ENCODE measurements around the gene SRA1. TPM values are rescaled to one million over a fixed set of nuclear protein-coding genes. Genes with fewer than 3 reads are reported as not detected.

Gene SRA1
- total RNA-seq, 1 experiment from 2014 or later, result 52.0 TPM

DNA sequence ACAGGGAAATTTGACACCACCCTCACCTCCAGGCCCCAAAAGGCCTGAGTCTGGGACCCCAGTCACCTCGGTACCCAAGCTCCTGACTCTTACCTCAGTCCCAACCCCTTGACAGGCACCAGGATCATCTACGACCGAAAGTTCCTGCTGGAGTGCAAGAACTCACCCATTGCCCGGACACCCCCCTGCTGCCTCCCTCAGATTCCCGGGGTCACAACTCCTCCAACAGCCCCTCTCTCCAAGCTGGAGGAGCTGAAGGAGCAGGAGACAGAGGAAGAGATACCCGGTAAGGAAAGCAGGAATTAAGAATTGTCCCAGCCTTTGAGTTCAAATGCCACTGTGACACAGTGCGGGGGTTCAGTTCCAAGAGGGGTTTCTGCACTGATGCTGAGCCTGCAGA is 8.5 kb downstream of the SRA1 start:
- intact Hi-C loops (cut with micrococcal nuclease; ENCODE audit: unreplicated experiment), result no loop called here
- ChIA-PET CTCF (no interaction called here), POLR2A (interaction anchor here (1.1 kb wide), 1 partner anchor 8 kb away, joined by 6 read pairs; no protein-coding TSS in a partner anchor)
- peak overlapping the region; percentile 76 for H3K27ac ChIP-seq (ENCODE audit: low read length)
- no peaks in the 10 kb centered on the region for H3K9me3 ChIP-seq (ENCODE audit: control insufficient read depth, insufficient read depth, low read depth, low read length)
- in situ Hi-C loops (cut with HindIII; ENCODE audit: low pct_unique_long_range_greater_than_20kb, low sequenced_read_pairs), result no loop called here
- DNase-seq (ENCODE audit: low read depth, low spot score) (no peak), ATAC-seq (no peak)
- BruUV-seq (replicated peaks), result no TSS peak
- TF ChIP-seq, protein P1, sequence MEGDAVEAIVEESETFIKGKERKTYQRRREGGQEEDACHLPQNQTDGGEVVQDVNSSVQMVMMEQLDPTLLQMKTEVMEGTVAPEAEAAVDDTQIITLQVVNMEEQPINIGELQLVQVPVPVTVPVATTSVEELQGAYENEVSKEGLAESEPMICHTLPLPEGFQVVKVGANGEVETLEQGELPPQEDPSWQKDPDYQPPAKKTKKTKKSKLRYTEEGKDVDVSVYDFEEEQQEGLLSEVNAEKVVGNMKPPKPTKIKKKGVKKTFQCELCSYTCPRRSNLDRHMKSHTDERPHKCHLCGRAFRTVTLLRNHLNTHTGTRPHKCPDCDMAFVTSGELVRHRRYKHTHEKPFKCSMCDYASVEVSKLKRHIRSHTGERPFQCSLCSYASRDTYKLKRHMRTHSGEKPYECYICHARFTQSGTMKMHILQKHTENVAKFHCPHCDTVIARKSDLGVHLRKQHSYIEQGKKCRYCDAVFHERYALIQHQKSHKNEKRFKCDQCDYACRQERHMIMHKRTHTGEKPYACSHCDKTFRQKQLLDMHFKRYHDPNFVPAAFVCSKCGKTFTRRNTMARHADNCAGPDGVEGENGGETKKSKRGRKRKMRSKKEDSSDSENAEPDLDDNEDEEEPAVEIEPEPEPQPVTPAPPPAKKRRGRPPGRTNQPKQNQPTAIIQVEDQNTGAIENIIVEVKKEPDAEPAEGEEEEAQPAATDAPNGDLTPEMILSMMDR (IDR thresholded peaks at IDR 0.05), result no peak
- TF ChIP-seq, protein P2, sequence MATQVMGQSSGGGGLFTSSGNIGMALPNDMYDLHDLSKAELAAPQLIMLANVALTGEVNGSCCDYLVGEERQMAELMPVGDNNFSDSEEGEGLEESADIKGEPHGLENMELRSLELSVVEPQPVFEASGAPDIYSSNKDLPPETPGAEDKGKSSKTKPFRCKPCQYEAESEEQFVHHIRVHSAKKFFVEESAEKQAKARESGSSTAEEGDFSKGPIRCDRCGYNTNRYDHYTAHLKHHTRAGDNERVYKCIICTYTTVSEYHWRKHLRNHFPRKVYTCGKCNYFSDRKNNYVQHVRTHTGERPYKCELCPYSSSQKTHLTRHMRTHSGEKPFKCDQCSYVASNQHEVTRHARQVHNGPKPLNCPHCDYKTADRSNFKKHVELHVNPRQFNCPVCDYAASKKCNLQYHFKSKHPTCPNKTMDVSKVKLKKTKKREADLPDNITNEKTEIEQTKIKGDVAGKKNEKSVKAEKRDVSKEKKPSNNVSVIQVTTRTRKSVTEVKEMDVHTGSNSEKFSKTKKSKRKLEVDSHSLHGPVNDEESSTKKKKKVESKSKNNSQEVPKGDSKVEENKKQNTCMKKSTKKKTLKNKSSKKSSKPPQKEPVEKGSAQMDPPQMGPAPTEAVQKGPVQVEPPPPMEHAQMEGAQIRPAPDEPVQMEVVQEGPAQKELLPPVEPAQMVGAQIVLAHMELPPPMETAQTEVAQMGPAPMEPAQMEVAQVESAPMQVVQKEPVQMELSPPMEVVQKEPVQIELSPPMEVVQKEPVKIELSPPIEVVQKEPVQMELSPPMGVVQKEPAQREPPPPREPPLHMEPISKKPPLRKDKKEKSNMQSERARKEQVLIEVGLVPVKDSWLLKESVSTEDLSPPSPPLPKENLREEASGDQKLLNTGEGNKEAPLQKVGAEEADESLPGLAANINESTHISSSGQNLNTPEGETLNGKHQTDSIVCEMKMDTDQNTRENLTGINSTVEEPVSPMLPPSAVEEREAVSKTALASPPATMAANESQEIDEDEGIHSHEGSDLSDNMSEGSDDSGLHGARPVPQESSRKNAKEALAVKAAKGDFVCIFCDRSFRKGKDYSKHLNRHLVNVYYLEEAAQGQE (IDR thresholded peaks at IDR 0.05; ENCODE audit: insufficient read depth in 1 of 2, low read depth in 2 of 2, low read length in 1 of 2), result no peak
- TF ChIP-seq POLR2AphosphoS5 (IDR thresholded peaks at IDR 0.05; ENCODE audit: low read depth, low read length) (no peak; the same call in 1 of the 2 replicates), TCF7L2 (IDR thresholded peaks at IDR 0.05; ENCODE audit: low read depth, low read length) (no peak), SIN3A (IDR thresholded peaks at IDR 0.05; ENCODE audit: borderline replicate concordance, insufficient read depth, low read depth, low read length) (no peak)
- peaks cover 34% of the 10 kb centered on the region for H3K4me1 ChIP-seq (ENCODE audit: control insufficient read depth, insufficient read depth, low read length)
- H3K36me3 ChIP-seq (ENCODE audit: control insufficient read depth, insufficient read depth, low read length), result peaks cover 10% of the 10 kb centered on the region; the same call in 1 of the 2 replicates
- H3K27me3 ChIP-seq (ENCODE audit: control insufficient read depth, insufficient read depth, low read length), result no peaks in the 10 kb centered on the region
- H3K4me3 ChIP-seq (ENCODE audit: low read depth in 2 of 2, low read length in 2 of 2), result no peak overlapping the region; a peak in 1 of 4 replicates

DNA sequence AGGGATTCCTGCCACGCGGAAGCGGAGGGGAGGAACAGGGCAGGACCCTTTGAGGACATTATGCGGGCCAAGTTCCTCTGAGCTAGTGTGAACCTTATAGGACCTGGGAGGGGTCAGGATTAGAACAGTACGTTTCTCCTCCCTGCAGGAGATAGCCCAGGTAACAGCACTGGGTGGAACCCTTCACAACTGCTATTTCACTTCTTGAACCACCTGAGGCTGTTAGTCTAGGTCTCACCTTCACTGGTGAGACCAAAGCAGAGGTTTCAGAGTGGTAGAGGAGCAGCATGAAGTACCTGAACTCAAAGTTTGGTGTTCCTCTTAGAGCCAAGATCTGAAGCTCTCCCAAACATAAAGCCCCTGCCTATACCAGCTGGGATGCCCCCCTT is 9.0 kb downstream of the SRA1 start:
- in situ Hi-C loops (cut with HindIII; ENCODE audit: low pct_unique_long_range_greater_than_20kb, low sequenced_read_pairs) (no loop called here), intact Hi-C loops (cut with micrococcal nuclease; ENCODE audit: unreplicated experiment) (no loop called here)
- Histone ChIP-seq H3K36me3 (ENCODE audit: control insufficient read depth, insufficient read depth, low read length) (peaks cover 10% of the 10 kb centered on the region; the same call in 1 of the 2 replicates), H3K27me3 (ENCODE audit: control insufficient read depth, insufficient read depth, low read length) (no peaks in the 10 kb centered on the region), H3K27ac (ENCODE audit: low read length) (peak overlapping the region; percentile 76), H3K9me3 (ENCODE audit: control insufficient read depth, insufficient read depth, low read depth, low read length) (no peaks in the 10 kb centered on the region), H3K4me3 (ENCODE audit: low read depth in 2 of 2, low read length in 2 of 2) (peak overlapping the region; percentile 25 to 53), H3K4me1 (ENCODE audit: control insufficient read depth, insufficient read depth, low read length) (peaks cover 34% of the 10 kb centered on the region)
- CTCF ChIA-PET, result no interaction called here
- TF ChIP-seq SIN3A (IDR thresholded peaks at IDR 0.05; ENCODE audit: borderline replicate concordance, insufficient read depth, low read depth, low read length) (no peak), POLR2AphosphoS5 (IDR thresholded peaks at IDR 0.05; ENCODE audit: low read depth, low read length) (no peak), TCF7L2 (IDR thresholded peaks at IDR 0.05; ENCODE audit: low read depth, low read length) (no peak)
- TF ChIP-seq, protein P1 (IDR thresholded peaks at IDR 0.05), result no peak
- TF ChIP-seq, protein P2 (IDR thresholded peaks at IDR 0.05; ENCODE audit: insufficient read depth in 1 of 2, low read depth in 2 of 2, low read length in 1 of 2), result no peak
- BruUV-seq (replicated peaks), result no TSS peak
- DNase-seq (ENCODE audit: low read depth, low spot score) (no peak), ATAC-seq (peak; percentile 23)
- POLR2A ChIA-PET, result interaction anchor here (0.5 to 1.1 kb wide), 2 partner anchors 8 to 133 kb away, joined by 3 to 6 read pairs; no protein-coding TSS in a partner anchor

Measured in Panc1 (cell line).